HG02884 (cell line): Measurements from ENCODE around the gene NID1.
A peak's percentile ranks its signal among the peaks of the same experiment; 100 is the strongest.

ENCODE experiments used
- ATAC-seq: cut with Tn5 transposase; IDR thresholded peaks from one replicate; pipeline ENCODE4 v1.9.1; 2021; ENCODE audit warnings: mild to moderate bottlenecking, moderate library complexity; ENCODE audit not compliant: unreplicated experiment

The NID1 gene

GRCh38 chr1:236067854-236068454, 3.1 kb upstream of the NID1 start:
- no peak for ATAC-seq

GRCh38 chr1:236066828-236067386, 2.0 kb upstream of the NID1 start:
- peak; percentile 86 for ATAC-seq

GRCh38 chr1:236066054-236066453, 1.2 kb upstream of the NID1 start:
- ATAC-seq = no peak

GRCh38 chr1:236065509-236066005, 667 bp upstream of the NID1 start:
- no peak for ATAC-seq

- ATAC-seq = no peak
Observed at GRCh38 chr1:236063919-236064673, 794 bp downstream of the NID1 start.

- ATAC-seq = no peak
Observed at GRCh38 chr1:236063551-236063918, 1.4 kb downstream of the NID1 start.

GRCh38 chr1:236060286-236060685, 4.6 kb downstream of the NID1 start:
- no peak for ATAC-seq

GRCh38 chr1:236059011-236059410, 5.9 kb downstream of the NID1 start:
- no peak for ATAC-seq

- peak; percentile 76 for ATAC-seq
Observed at GRCh38 chr1:236058141-236058934, 6.6 kb downstream of the NID1 start.

GRCh38 chr1:236057546-236057945, 7.3 kb downstream of the NID1 start:
- no peak for ATAC-seq

- no peak for ATAC-seq
Observed at GRCh38 chr1:236052232-236052993, 12.5 kb downstream of the NID1 start.

- ATAC-seq = no peak
Observed at GRCh38 chr1:236051242-236051791, 13.6 kb downstream of the NID1 start.

- no peak for ATAC-seq
Observed at GRCh38 chr1:236045771-236046170, 19.1 kb downstream of the NID1 start.

GRCh38 chr1:236044341-236044740, 20.5 kb downstream of the NID1 start:
- ATAC-seq = no peak

GRCh38 chr1:236041631-236042618, 23.0 kb downstream of the NID1 start:
- ATAC-seq = no peak

- ATAC-seq = no peak
Observed at GRCh38 chr1:236039740-236040685, 24.9 kb downstream of the NID1 start.

- ATAC-seq = no peak
Observed at GRCh38 chr1:236038034-236038433, 26.9 kb downstream of the NID1 start.

- ATAC-seq = no peak
Observed at GRCh38 chr1:236035681-236036101, 29.2 kb downstream of the NID1 start.
